ENCODE measurements around the gene FOXO3. TPM values are rescaled to one million over a fixed set of nuclear protein-coding genes. Genes with fewer than 3 reads are reported as not detected.

FOXO3 gene
- total RNA-seq, 1 donor from 2014 or later, result 60.1 TPM

DNA sequence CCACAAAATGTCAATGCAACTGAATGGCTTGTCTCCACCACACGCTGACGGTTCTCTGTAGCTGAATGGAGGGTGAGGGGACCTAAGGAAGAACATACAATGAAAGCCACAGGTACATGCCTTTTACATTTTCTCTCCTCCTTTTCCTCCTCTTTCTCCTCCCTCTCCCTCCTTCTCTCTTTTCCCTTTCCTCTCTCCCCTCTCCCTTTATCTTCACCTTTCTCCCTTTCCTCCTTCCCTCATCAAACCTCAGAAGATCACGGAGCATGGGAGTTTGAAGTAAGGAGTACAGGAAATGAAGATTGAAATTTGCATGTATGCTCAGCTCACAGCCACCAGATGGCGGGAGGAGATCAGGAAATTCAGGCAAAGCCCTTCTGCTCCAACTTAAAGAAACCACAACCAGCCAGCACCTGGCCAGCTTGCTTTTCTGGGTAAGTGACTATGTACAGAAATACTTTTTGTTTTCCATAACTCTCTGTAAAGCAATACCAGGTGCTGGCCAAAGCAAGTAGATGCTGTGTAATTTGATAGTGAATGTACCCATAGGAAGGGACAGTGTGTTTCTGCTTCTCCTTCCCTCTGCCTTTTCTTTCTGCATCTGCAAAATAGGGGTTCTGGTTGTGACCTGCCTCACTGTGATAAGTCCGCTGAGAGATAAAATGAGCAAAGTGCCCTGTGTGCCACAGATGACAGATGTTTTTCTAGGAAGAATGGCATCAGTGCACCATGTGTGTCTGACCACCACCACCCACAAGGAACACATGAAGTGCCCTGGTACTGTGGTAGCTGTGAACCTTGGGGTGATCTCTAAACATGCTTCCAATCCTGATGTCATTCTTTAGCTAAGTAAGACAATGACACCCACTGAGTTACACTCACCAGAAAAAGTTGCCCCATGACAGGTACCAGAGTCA, 18.6 kb upstream of the FOXO3 start:
- intact Hi-C loops (cut with DNase I), result loop anchor here (5.0 to 10.0 kb wide), 2 partner anchors 350 to 533 kb away; no protein-coding TSS in a partner anchor
- no peaks in the 10 kb centered on the region for H3K9me3 ChIP-seq
- TF ChIP-seq, protein P1, sequence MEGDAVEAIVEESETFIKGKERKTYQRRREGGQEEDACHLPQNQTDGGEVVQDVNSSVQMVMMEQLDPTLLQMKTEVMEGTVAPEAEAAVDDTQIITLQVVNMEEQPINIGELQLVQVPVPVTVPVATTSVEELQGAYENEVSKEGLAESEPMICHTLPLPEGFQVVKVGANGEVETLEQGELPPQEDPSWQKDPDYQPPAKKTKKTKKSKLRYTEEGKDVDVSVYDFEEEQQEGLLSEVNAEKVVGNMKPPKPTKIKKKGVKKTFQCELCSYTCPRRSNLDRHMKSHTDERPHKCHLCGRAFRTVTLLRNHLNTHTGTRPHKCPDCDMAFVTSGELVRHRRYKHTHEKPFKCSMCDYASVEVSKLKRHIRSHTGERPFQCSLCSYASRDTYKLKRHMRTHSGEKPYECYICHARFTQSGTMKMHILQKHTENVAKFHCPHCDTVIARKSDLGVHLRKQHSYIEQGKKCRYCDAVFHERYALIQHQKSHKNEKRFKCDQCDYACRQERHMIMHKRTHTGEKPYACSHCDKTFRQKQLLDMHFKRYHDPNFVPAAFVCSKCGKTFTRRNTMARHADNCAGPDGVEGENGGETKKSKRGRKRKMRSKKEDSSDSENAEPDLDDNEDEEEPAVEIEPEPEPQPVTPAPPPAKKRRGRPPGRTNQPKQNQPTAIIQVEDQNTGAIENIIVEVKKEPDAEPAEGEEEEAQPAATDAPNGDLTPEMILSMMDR (IDR thresholded peaks at IDR 0.05), result peak; percentile 91
- no peaks in the 10 kb centered on the region for H3K36me3 ChIP-seq
- H3K4me1 ChIP-seq, result peaks cover 10% of the 10 kb centered on the region
- no peak overlapping the region for H3K27ac ChIP-seq
- ATAC-seq (peak; percentile 80 to 94), DNase-seq (peak; percentile 68)
- no peak overlapping the region for H3K4me3 ChIP-seq
- no peaks in the 10 kb centered on the region for H3K27me3 ChIP-seq (ENCODE audit: low read depth)

DNA sequence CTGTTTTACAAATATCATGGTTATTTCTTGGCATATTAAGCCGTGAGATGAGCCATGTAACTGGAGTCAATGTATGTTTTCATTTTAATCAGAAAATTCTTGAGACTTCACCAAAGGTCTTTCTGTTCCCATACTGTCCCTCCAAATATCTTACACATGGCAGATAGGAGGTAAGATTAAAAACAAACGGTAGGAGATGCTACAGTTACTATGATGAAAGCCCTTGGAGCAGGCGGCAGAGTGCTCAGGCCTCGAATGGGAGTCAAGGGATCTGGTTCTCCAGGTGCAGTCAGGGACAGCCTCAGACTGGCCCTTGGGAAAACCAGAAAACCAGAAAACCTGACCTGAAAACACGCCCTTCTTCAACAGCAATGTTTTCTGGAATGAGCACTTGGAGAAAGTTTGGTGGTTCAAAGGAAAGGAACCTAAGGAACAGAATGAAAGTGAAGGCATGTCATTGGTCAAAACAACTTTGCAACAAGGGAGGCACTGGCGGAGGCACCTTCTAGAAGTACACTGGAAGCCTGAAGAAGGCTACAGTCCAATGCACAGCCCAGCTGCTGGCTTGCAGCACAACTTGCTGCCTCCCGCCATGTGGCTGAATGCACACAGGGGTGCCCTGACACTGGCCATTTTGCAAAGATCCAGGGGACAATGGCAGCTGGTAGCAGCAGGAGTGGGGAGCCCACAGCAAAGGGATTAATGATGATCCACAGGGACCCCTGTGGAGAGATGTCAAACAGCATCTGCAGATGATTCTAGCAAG, 17.4 kb upstream of the FOXO3 start:
- Histone ChIP-seq H3K27me3 (ENCODE audit: low read depth) (no peaks in the 10 kb centered on the region), H3K9me3 (no peaks in the 10 kb centered on the region), H3K27ac (no peak overlapping the region), H3K4me1 (peaks cover 10% of the 10 kb centered on the region), H3K4me3 (no peak overlapping the region), H3K36me3 (no peaks in the 10 kb centered on the region)
- DNase-seq, result no peak
- ATAC-seq, result no peak
- intact Hi-C loops (cut with DNase I), result loop anchor here (5.0 to 10.0 kb wide), 2 partner anchors 349 to 531 kb away; no protein-coding TSS in a partner anchor
- TF ChIP-seq, protein P1 (IDR thresholded peaks at IDR 0.05), result no peak

DNA sequence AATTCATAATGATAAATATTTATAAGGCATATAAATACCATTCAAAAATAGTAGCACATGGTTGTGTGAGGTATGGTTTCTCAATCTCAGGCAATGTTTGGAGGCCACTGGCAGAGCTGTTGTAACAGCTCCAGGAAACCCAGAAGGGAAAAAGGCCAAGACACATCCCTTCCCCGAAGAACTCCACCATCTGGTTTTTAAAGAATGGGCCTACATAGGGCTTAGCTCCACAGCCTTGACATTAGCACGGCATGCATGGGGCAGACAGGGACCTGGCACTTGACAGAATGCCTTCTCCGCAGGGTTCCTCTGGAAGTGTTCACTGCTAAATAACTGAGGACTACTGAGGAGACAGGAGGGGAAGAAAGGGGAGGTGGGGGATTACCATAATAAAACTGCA, 16.1 kb upstream of the FOXO3 start:
- Histone ChIP-seq H3K27me3 (ENCODE audit: low read depth) (no peaks in the 10 kb centered on the region), H3K27ac (no peak overlapping the region), H3K9me3 (no peaks in the 10 kb centered on the region), H3K36me3 (no peaks in the 10 kb centered on the region), H3K4me1 (peaks cover 10% of the 10 kb centered on the region), H3K4me3 (no peak overlapping the region)
- no peak for ATAC-seq
- intact Hi-C loops (cut with DNase I), result loop anchor here (5.0 to 10.0 kb wide), 2 partner anchors 348 to 530 kb away; no protein-coding TSS in a partner anchor
- no peak for DNase-seq
- TF ChIP-seq, protein P1 (IDR thresholded peaks at IDR 0.05), result no peak

DNA sequence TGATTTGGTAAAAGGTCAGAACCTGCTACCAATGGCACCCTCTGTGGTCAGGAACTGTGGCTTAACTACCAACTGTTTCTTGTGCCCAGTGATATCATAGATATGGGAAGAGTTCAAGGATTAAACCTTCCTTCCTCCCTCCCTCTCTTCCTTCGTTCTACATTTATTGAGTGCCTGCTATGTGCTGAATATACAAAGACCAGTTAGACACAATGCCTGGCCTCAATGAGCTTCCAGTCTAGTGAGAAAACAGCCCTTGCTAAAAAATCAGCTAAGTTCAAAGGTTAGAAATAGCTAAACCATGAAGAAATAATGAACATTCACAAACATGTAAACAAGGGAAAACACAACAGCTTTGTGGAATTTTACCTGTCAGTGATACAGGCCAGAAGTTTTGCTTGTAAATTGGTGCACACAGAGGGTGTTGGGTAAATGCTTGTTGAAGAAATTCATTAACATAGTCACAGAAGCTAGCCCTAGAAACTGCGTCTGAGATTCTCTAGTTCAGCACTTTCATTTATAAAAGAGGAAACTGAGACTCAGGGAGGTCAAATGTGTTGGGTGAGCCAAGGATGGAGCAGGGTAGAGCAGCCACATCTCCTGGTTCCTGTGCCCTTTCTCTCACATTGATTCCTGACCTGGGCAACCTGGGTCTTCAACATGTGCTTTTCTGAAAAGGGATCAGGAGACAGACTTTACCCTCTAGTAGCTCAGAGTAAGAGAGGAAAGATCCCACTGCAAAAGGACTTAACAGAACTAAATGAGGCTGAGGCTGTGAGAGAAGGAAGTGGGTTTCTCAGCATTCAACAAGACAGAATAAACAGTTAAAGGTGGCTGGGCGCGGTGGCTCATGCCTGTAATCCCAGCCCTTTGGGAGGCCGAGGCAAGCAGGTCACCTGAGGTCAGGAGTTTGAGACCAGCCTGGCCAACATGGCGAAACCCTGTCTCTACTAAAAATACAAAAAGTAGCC, 14.4 kb upstream of the FOXO3 start:
- Histone ChIP-seq H3K4me3 (no peak overlapping the region), H3K27ac (no peak overlapping the region), H3K4me1 (peaks cover 10% of the 10 kb centered on the region), H3K27me3 (ENCODE audit: low read depth) (no peaks in the 10 kb centered on the region), H3K9me3 (no peaks in the 10 kb centered on the region), H3K36me3 (no peaks in the 10 kb centered on the region)
- intact Hi-C loops (cut with DNase I), result loop anchor here (10.0 kb wide), 1 partner anchor 528 kb away; no protein-coding TSS in a partner anchor
- TF ChIP-seq, protein P1 (IDR thresholded peaks at IDR 0.05), result no peak
- ATAC-seq (no peak), DNase-seq (no peak)

All from lower lobe of right lung (tissue), 2 donors.